K562 (cell line): ENCODE results near the gene CDK14. TPM values are rescaled to one million over a fixed set of nuclear protein-coding genes. Genes with fewer than 3 reads are reported as not detected.

Experiments
- ATAC-seq: fragments of 200-7000 bp; cut with Tn5 transposase; 3 replicates; pipeline ENCODE4 v1.9.1; 2020; ENCODE audit warnings: moderate library complexity
- BruUV-seq: library from RNA; stranded (reverse); fragments of 400-500 nt; replicated peaks from 2 replicates; lab custom pipeline; 2021; lab: Mats Ljungman, UMichigan
- CTCF ChIA-PET: fragments of 300-600 bp; formaldehyde crosslinking; extraction: SDS; loops from one replicate; lab custom pipeline; 2021; ENCODE audit warnings: low intra/inter-chr PET ratio; lab: Yijun Ruan, JAX
- POLR2A ChIA-PET: fragments of 300-600, 350-650 bp; sonication (Branson Sonifier 250); formaldehyde crosslinking; extraction: SDS; loops from one replicate; lab custom pipeline; 2021; ENCODE audit warnings: antibody characterized with exemption, inconsistent platforms; lab: Yijun Ruan, JAX
- DNase-seq, 4 experiments: peaks; one replicate each; pipeline versions ENCODE4 v3.0.0 to v3.0.0-alpha.2; 2011 to 2018; ENCODE audit warnings: low spot score in 3 of 4, mixed read lengths in 3 of 4; ENCODE audit errors: extremely low read depth in 1 of 4
- FAIRE-seq: peaks from 2 replicates; lab custom pipeline; 2011; peaks lifted over from hg19 to GRCh38; lab: Jason Lieb, UNC
- H2AFZ ChIP-seq: 2 replicates; pipeline ENCODE4 v1.6.0; 2011; ENCODE audit warnings: low read depth, low read length, control low read depth, inconsistent platforms
- H3K27ac ChIP-seq: fragments of 200-600 bp; 3 replicates; pipeline ENCODE4 v1.8.0; 2011; ENCODE audit warnings: low read depth, mild to moderate bottlenecking, control low read depth, inconsistent platforms, low read length, moderate library complexity, mixed read lengths; ENCODE audit errors: extremely low read depth
- H3K27me3 ChIP-seq, 2 experiments: fragments of 300-600 bp in 1 of 2; 2 replicates in 1 of 2; 3 replicates in 1 of 2; pipeline versions ENCODE4 v1.6.0 to v1.8.0; 2011; ENCODE audit warnings: inconsistent platforms in 2 of 2, low read length in 2 of 2, mild to moderate bottlenecking in 1 of 2, mixed read lengths in 1 of 2, moderate library complexity in 1 of 2; ENCODE audit not compliant: control insufficient read depth in 2 of 2, insufficient read depth in 2 of 2
- H3K36me3 ChIP-seq: fragments of 300-600 bp; 3 replicates; pipeline ENCODE4 v1.8.0; 2011; ENCODE audit warnings: mild to moderate bottlenecking, low read length, inconsistent platforms; ENCODE audit not compliant: control insufficient read depth, insufficient read depth
- H3K4me1 ChIP-seq, 2 experiments: fragments of 200-600 bp in 1 of 2; replicated peaks in 1 of 2; 2 replicates in 1 of 2; 3 replicates in 1 of 2; pipeline versions ENCODE4 v1.5.1 to v1.8.0; 2011; ENCODE audit warnings: inconsistent platforms in 2 of 2, low read length in 2 of 2, mild to moderate bottlenecking in 1 of 2, mixed read lengths in 1 of 2, moderate library complexity in 1 of 2; ENCODE audit not compliant: control insufficient read depth in 2 of 2, insufficient read depth in 2 of 2
- H3K4me2 ChIP-seq: 2 replicates; pipeline ENCODE4 v1.6.1; 2011; ENCODE audit warnings: low read length, control low read depth, inconsistent platforms, mixed read lengths; ENCODE audit not compliant: insufficient read depth
- H3K4me3 ChIP-seq: fragments of 200-600 bp; sonication (generic), shearing (Covaris generic); 2 replicates; pipeline ENCODE4 v1.5.1; 2016; ENCODE audit warnings: control low read depth, inconsistent platforms
- H3K79me2 ChIP-seq: fragments of 200-600 bp; 3 replicates; pipeline ENCODE4 v1.8.0; 2011; ENCODE audit warnings: low read length, inconsistent platforms; ENCODE audit not compliant: control insufficient read depth, insufficient read depth
- H3K9ac ChIP-seq, 2 experiments: 2 replicates each; pipeline versions ENCODE4 v1.6.0 to v1.6.1; 2011; ENCODE audit warnings: low read depth in 2 of 2, low read length in 2 of 2, control low read depth in 1 of 2, inconsistent platforms in 1 of 2, mild to moderate bottlenecking in 1 of 2, mixed read lengths in 1 of 2; ENCODE audit not compliant: insufficient read depth in 1 of 2
- H3K9me1 ChIP-seq: one replicate; pipeline ENCODE4 v1.6.0; 2011; ENCODE audit warnings: inconsistent platforms, mild to moderate bottlenecking, low read length, moderate library complexity; ENCODE audit not compliant: control insufficient read depth, insufficient read depth
- H3K9me3 ChIP-seq: replicated peaks from 2 replicates; pipeline ENCODE4 v1.5.1; 2011; ENCODE audit warnings: low read depth, low read length, inconsistent platforms; ENCODE audit not compliant: control insufficient read depth, insufficient read depth
- H4K20me1 ChIP-seq: replicated peaks from 2 replicates; pipeline ENCODE4 v1.6.1; 2011; ENCODE audit warnings: low read length, inconsistent platforms, mixed read lengths; ENCODE audit not compliant: control insufficient read depth, insufficient read depth
- EHMT2 ChIP-seq: fragments of 450-650 bp; IDR thresholded peaks from 2 replicates; pipeline ENCODE4 v1.6.1; 2018; ENCODE audit warnings: antibody characterized with exemption
- ETV6 ChIP-seq, 3 experiments: fragments of 150-350 bp in 1 of 3; sonication (generic) in 1 of 3; formaldehyde crosslinking in 1 of 3; IDR thresholded peaks; 2 replicates each; pipeline versions ENCODE4 v1.6.1 to v1.8.0; 2014 to 2022; ENCODE audit warnings: borderline replicate concordance in 2 of 3, low read depth in 2 of 3, antibody characterized with exemption in 1 of 3, low read length in 1 of 3, mild to moderate bottlenecking in 1 of 3, missing genetic modification reagents in 1 of 3
- HDGF ChIP-seq: fragments of 450-650 bp; IDR thresholded peaks from 2 replicates; pipeline ENCODE4 v1.6.1; 2016
- HMGN3 ChIP-seq: IDR thresholded peaks from 2 replicates; pipeline ENCODE4 v1.6.1; 2011; ENCODE audit warnings: borderline replicate concordance, low read depth, mild to moderate bottlenecking, mixed read lengths, low read length; ENCODE audit not compliant: insufficient read length; ENCODE audit errors: extremely low read depth
- HSF4 ChIP-seq: fragments of 250-450 bp; sonication (Bioruptor Pico); IDR thresholded peaks from 2 replicates; pipeline ENCODE4 v2.1.2; 2022; ENCODE audit warnings: mild to moderate bottlenecking, moderate library complexity, borderline replicate concordance
- NFRKB ChIP-seq: fragments of 450-650 bp; IDR thresholded peaks from 2 replicates; pipeline ENCODE4 v1.6.1; 2016; ENCODE audit warnings: low read depth
- SMARCE1 ChIP-seq: fragments of 450-650 bp; IDR thresholded peaks from 2 replicates; pipeline ENCODE4 v1.7.1; 2016; ENCODE audit warnings: mild to moderate bottlenecking
- SNRNP70 ChIP-seq: fragments of 200-400 bp; formaldehyde crosslinking; optimal IDR thresholded peaks from 2 replicates; pipeline ENCODE3; 2017; ENCODE audit warnings: low read depth, low read length
- TFAM ChIP-seq: fragments of 250-450 bp; sonication (Bioruptor Pico); conservative IDR thresholded peaks from 2 replicates; pipeline ENCODE4 v1.5.0; 2021; ENCODE audit warnings: mild to moderate bottlenecking, moderate library complexity
- ZC3H8 ChIP-seq: fragments of 450-650 bp; IDR thresholded peaks from 2 replicates; pipeline ENCODE4 v1.6.1; 2017
- ZKSCAN8 ChIP-seq: fragments of 200-800 bp; sonication (Bioruptor generic); IDR thresholded peaks from 2 replicates; pipeline ENCODE4 v1.6.1; 2016; ENCODE audit warnings: missing genetic modification characterization, missing compliant biosample characterization
- ZNF232 ChIP-seq: sonication (generic); formaldehyde crosslinking; IDR thresholded peaks from 2 replicates; pipeline ENCODE4 v1.8.0; 2022; ENCODE audit warnings: mild to moderate bottlenecking, missing genetic modification reagents
- whole genome bisulfite sequencing: fragments of 100-300 bp; shearing (Covaris generic); methylation state at CpG from one replicate; pipeline ENCODE4 v1.1.6; 2016; ENCODE audit warnings: low coverage, mixed read lengths; ENCODE audit not compliant: insufficient coverage; ENCODE audit errors: missing lambda C conversion rate; 5-methylcytosine and 5-hydroxymethylcytosine counted together
- in situ Hi-C: fragments of 300-500 bp; cut with MboI; formaldehyde crosslinking; loops from 4 replicates; pipeline ENCODE4 v1.15.0; 2018; ENCODE audit warnings: inconsistent platforms, mixed read lengths
- intact Hi-C: fragments of 100-400 bp; cut with micrococcal nuclease; formaldehyde crosslinking; loops from 2 replicates; pipeline ENCODE4 v1.14.2; 2022
- polyA plus RNA-seq, 8 experiments: library from polyadenylated mRNA; depleted of rRNA in 4 of 8; stranded (reverse) in 5 of 8; unstranded in 3 of 8; fragments of >200 nt; fragmentation: Nextera tagmentation in 2 of 8; fragmentation: Illumina TruSeq in 1 of 8; extraction: Ambion mirVana in 2 of 8; extraction: Trizol in 1 of 8; gene quantifications; 2 replicates each; pipeline versions ENCODE4 v1.2.1 to v1.2.3, GENCODE V29; 2011 to 2014; ENCODE audit warnings: inconsistent platforms in 1 of 8, missing spikeins in 1 of 8
- total RNA-seq, 7 experiments: library from RNA; depleted of rRNA in 6 of 7; stranded (reverse); fragments of >200 nt in 6 of 7; fragmentation: Illumina TruSeq in 2 of 7; extraction: Trizol in 2 of 7; gene quantifications; 2 replicates each; pipeline versions ENCODE4 v1.2.1 to v1.2.3, GENCODE V29; 2011 to 2021; ENCODE audit warnings: low replicate concordance in 1 of 7

CDK14 gene
- total and polyA plus RNA-seq, 9 of the 15 experiments (the other 6 are each of a cell fraction or from before 2014, with no cell fraction given): 0.03 to 0.91 (median 0.16) TPM

DNA sequence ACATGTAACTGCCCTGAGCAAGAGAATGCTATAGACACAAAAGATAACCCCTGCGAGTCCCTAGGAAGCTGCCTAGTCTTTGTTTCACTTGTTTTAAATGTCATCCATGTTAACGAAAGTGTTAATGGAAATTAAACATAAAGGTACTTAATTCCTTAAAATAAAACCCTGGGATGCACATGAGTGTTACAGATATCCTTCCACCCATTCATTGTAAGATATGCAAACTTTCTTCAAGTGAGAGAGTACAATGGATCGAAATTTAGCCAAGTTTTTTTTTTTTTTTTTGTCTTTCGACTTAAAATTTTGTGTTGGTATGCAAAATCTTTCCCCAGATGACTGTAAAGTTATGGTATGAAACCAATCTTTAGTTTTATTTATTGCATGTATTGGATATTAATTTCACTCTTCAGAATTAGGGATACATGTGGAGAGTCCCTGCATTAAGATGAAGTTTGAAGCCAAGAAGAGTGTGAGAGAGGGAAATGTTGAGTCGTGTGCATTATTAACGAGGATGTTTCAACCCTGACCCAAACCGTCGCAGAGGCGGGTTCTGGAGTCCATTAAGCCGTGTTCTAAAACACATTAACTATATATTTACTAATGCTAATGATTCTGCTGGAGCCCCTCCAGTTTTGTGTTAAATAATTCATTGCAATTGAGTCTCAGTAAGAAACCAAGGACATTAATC is 1.6 kb downstream of the CDK14 start:
- Histone ChIP-seq H3K27me3 (peaks cover 7 to 14% of the 10 kb centered on the region in 2 experiments; a peak in 3 of 5 replicates), H3K4me1 (peaks cover 0 to 16% of the 10 kb centered on the region in 2 experiments; a peak in 2 of 5 replicates), H3K79me2 (no peaks in the 10 kb centered on the region), H3K9me3 (no peaks in the 10 kb centered on the region), H3K4me3 (no peak overlapping the region), H4K20me1 (no peaks in the 10 kb centered on the region), H3K4me2 (no peak overlapping the region), H3K9ac (no peak overlapping the region), H2AFZ (no peak overlapping the region), H3K36me3 (no peaks in the 10 kb centered on the region), H3K27ac (no peak overlapping the region), H3K9me1 (no peaks in the 10 kb centered on the region)
- DNase-seq: no peak
- 3% methylated on average over 10 of the region's 10 CpGs for WGBS
- ChIA-PET CTCF (no interaction called here), POLR2A (no interaction called here)
- in situ Hi-C loops: no loop called here
- intact Hi-C loops: no loop called here
- TSS peak; percentile 61 for BruUV-seq
- TF ChIP-seq NFRKB (no peak), HSF4 (no peak), HMGN3 (no peak)
- no peak for ATAC-seq
- FAIRE-seq: no peak

GRCh38 chr7:90599038-90599437 is 2.9 kb downstream of the CDK14 start:
- no peak overlapping the region for H2AFZ ChIP-seq
- ATAC-seq (no peak), FAIRE-seq (no peak), DNase-seq (no peak)
- TF ChIP-seq ZC3H8 (no peak), SMARCE1 (no peak), HDGF (no peak), TFAM (CRISPR knock-in tag) (no peak), ETV6 (IDR thresholded peaks at IDR 0.05; ENCODE audit: borderline replicate concordance in 1 of 2, low read depth in 2 of 2, low read length in 1 of 2) (no peak), ETV6 (CRISPR knock-in tag; IDR thresholded peaks at IDR 0.05; ENCODE audit: borderline replicate concordance) (no peak), SNRNP70 (no peak), ZKSCAN8 (CRISPR knock-in tag) (no peak), ZNF232 (CRISPR knock-in tag) (no peak), EHMT2 (no peak), NFRKB (no peak)
- no peaks in the 10 kb centered on the region for H3K79me2 ChIP-seq
- H3K4me3 ChIP-seq: no peak overlapping the region
- no peak overlapping the region for H3K9ac ChIP-seq
- H3K9me3 ChIP-seq: no peaks in the 10 kb centered on the region
- BruUV-seq: no TSS peak
- no peak overlapping the region for H3K4me2 ChIP-seq
- intact Hi-C loops (no loop called here), in situ Hi-C loops (no loop called here)
- no peaks in the 10 kb centered on the region for H3K9me1 ChIP-seq
- no peaks in the 10 kb centered on the region for H3K36me3 ChIP-seq
- ChIA-PET POLR2A (no interaction called here), CTCF (no interaction called here)
- H4K20me1 ChIP-seq: no peaks in the 10 kb centered on the region
- H3K4me1 ChIP-seq: peaks cover 0 to 16% of the 10 kb centered on the region in 2 experiments; a peak in 2 of 5 replicates
- no peak overlapping the region for H3K27ac ChIP-seq
- 0% methylated on average over 4 of the region's 4 CpGs for whole genome bisulfite sequencing
- peaks cover 7 to 14% of the 10 kb centered on the region in 2 experiments; a peak in 3 of 5 replicates for H3K27me3 ChIP-seq
